ENCODE data around the gene MATN1.

Gene MATN1

GRCh38 chr1:30730346-30731108 is 7.1 kb upstream of the MATN1 start:
- DNase-seq, result no peak

- no peak for DNase-seq
Observed at GRCh38 chr1:30729901-30730300, 6.5 kb upstream of the MATN1 start.

GRCh38 chr1:30728832-30729638 is 5.7 kb upstream of the MATN1 start:
- DNase-seq, result no peak

GRCh38 chr1:30728340-30728739 is 5.0 kb upstream of the MATN1 start:
- no peak for DNase-seq

GRCh38 chr1:30727824-30728223 is 4.4 kb upstream of the MATN1 start:
- DNase-seq, result no peak

GRCh38 chr1:30726773-30727684 is 3.6 kb upstream of the MATN1 start:
- no peak for DNase-seq

- DNase-seq, result no peak
Observed at GRCh38 chr1:30726236-30726635, 2.9 kb upstream of the MATN1 start.

- DNase-seq, result no peak
Observed at GRCh38 chr1:30725450-30726095, 2.2 kb upstream of the MATN1 start.

GRCh38 chr1:30724655-30725421 is 1.5 kb upstream of the MATN1 start:
- no peak for DNase-seq

- no peak for DNase-seq
Observed at GRCh38 chr1:30724175-30724574, 790 bp upstream of the MATN1 start.

GRCh38 chr1:30721812-30722537 is 1.4 kb downstream of the MATN1 start:
- DNase-seq, result peak; percentile 89

- no peak for DNase-seq
Observed at GRCh38 chr1:30721341-30721793, 2.0 kb downstream of the MATN1 start.

GRCh38 chr1:30720271-30721223 is 2.8 kb downstream of the MATN1 start:
- DNase-seq, result no peak

- DNase-seq, result no peak
Observed at GRCh38 chr1:30719406-30720270, 3.7 kb downstream of the MATN1 start.

- peak; percentile 99 for DNase-seq
Observed at GRCh38 chr1:30718636-30719405, 4.6 kb downstream of the MATN1 start.

GRCh38 chr1:30718091-30718635 is 5.2 kb downstream of the MATN1 start:
- DNase-seq, result peak; percentile 99

- DNase-seq, result no peak
Observed at GRCh38 chr1:30716646-30717045, 6.7 kb downstream of the MATN1 start.

- no peak for DNase-seq
Observed at GRCh38 chr1:30715886-30716285, 7.5 kb downstream of the MATN1 start.
